ENCODE results near the gene ATP10A. TPM values are rescaled to one million over a fixed set of nuclear protein-coding genes. Genes with fewer than 3 reads are reported as not detected.

Gene ATP10A
- polyA plus RNA-seq, 3 donors from 2014 or later, result 2.4 to 17.4 (median 7.3) TPM

- Mint-ChIP-seq H3K36me3 (peaks cover 0 to 6% (median 6%) of the 10 kb centered on the region in 3 donors), H3K4me3 (peak overlapping the region in 3 of 5 donors; percentile 77 to 84 (median 83)), H3K27me3 (ENCODE audit: low read depth in 3 of 3) (peaks cover 0 to 7% (median 3%) of the 10 kb centered on the region in 3 donors), H3K9me3 (no peaks in the 10 kb centered on the region), H3K27ac (peak overlapping the region in 2 of 6 donors; percentile 0 to 6), H3K4me1 (peaks cover 66 to 76% of the 10 kb centered on the region in 2 donors)
- DNase-seq, result no peak
These were observed 50.3 kb downstream of the ATP10A start for GRCh38 chr15:25812845-25813244.

GRCh38 chr15:25812073-25812472 is 51.1 kb downstream of the ATP10A start:
- peaks cover 68 to 82% of the 10 kb centered on the region in 2 donors for H3K4me1 Mint-ChIP-seq
- peaks cover 0 to 7% (median 3%) of the 10 kb centered on the region in 3 donors for H3K27me3 Mint-ChIP-seq (ENCODE audit: low read depth in 3 of 3)
- peak overlapping the region; percentile 74 to 91 (median 83) for H3K4me3 Mint-ChIP-seq

GRCh38 chr15:25811481-25811906 is 51.6 kb downstream of the ATP10A start:
- peak overlapping the region; percentile 74 to 91 (median 83) for H3K4me3 Mint-ChIP-seq
- H3K27ac Mint-ChIP-seq, result peak overlapping the region; percentile 44 to 82 (median 67)
- peaks cover 72 to 88% of the 10 kb centered on the region in 2 donors for H3K4me1 Mint-ChIP-seq
- peak; percentile 73 to 77 (median 75) for DNase-seq
- peaks cover 0 to 9% (median 8%) of the 10 kb centered on the region in 3 donors for H3K36me3 Mint-ChIP-seq
- H3K9me3 Mint-ChIP-seq, result no peaks in the 10 kb centered on the region
- H3K27me3 Mint-ChIP-seq (ENCODE audit: low read depth in 3 of 3), result peaks cover 2 to 7% (median 4%) of the 10 kb centered on the region in 3 donors

More at GRCh38 chr15:25812073-25812472, 51.1 kb downstream of the ATP10A start:
- no peaks in the 10 kb centered on the region for H3K9me3 Mint-ChIP-seq
- no peak for DNase-seq
- peaks cover 0 to 9% (median 8%) of the 10 kb centered on the region in 3 donors for H3K36me3 Mint-ChIP-seq
- peak overlapping the region in 5 of 6 donors; percentile 61 to 82 (median 72) for H3K27ac Mint-ChIP-seq

GRCh38 chr15:25810631-25811091 is 52.5 kb downstream of the ATP10A start:
- H3K27ac Mint-ChIP-seq, result peak overlapping the region; percentile 44 to 82 (median 67)
- H3K27me3 Mint-ChIP-seq (ENCODE audit: low read depth in 3 of 3), result peaks cover 2 to 7% (median 5%) of the 10 kb centered on the region in 3 donors
- peaks cover 0 to 11% (median 9%) of the 10 kb centered on the region in 3 donors for H3K36me3 Mint-ChIP-seq
- H3K9me3 Mint-ChIP-seq, result peaks cover 0 to 2% (median 0%) of the 10 kb centered on the region in 6 donors
- peaks cover 79 to 95% of the 10 kb centered on the region in 2 donors for H3K4me1 Mint-ChIP-seq
- DNase-seq, result peak in 2 of 3 donors; percentile 22 to 23
- peak overlapping the region; percentile 74 to 91 (median 83) for H3K4me3 Mint-ChIP-seq

- H3K4me1 Mint-ChIP-seq, result peaks cover 81 to 95% of the 10 kb centered on the region in 2 donors
- peak overlapping the region in 4 of 5 donors; percentile 74 to 91 (median 82) for H3K4me3 Mint-ChIP-seq
- H3K36me3 Mint-ChIP-seq, result peaks cover 0 to 11% (median 8%) of the 10 kb centered on the region in 3 donors
- peaks cover 2 to 7% (median 5%) of the 10 kb centered on the region in 3 donors for H3K27me3 Mint-ChIP-seq (ENCODE audit: low read depth in 3 of 3)
- H3K9me3 Mint-ChIP-seq, result peaks cover 0 to 2% (median 0%) of the 10 kb centered on the region in 6 donors
- no peak for DNase-seq
- H3K27ac Mint-ChIP-seq, result peak overlapping the region in 2 of 6 donors; percentile 61 to 62
These were observed 53.0 kb downstream of the ATP10A start for GRCh38 chr15:25810154-25810553.

- H3K4me1 Mint-ChIP-seq, result peaks cover 65 to 66% of the 10 kb centered on the region in 2 donors
- no peak overlapping the region for H3K4me3 Mint-ChIP-seq
- H3K27ac Mint-ChIP-seq, result no peak overlapping the region
- peaks cover 2 to 7% (median 5%) of the 10 kb centered on the region in 3 donors for H3K27me3 Mint-ChIP-seq (ENCODE audit: low read depth in 3 of 3)
- H3K9me3 Mint-ChIP-seq, result peaks cover 0 to 2% (median 0%) of the 10 kb centered on the region in 6 donors
- H3K36me3 Mint-ChIP-seq, result peaks cover under 1 to 11% (median 6%) of the 10 kb centered on the region in 3 donors
- no peak for DNase-seq
These were observed 56.1 kb downstream of the ATP10A start for GRCh38 chr15:25807063-25807462.

GRCh38 chr15:25805031-25805430 is 58.1 kb downstream of the ATP10A start:
- H3K36me3 Mint-ChIP-seq, result peaks cover 6 to 17% (median 11%) of the 10 kb centered on the region in 3 donors
- H3K9me3 Mint-ChIP-seq, result peaks cover 0 to 2% (median 0%) of the 10 kb centered on the region in 6 donors
- peaks cover 57 to 64% of the 10 kb centered on the region in 2 donors for H3K4me1 Mint-ChIP-seq
- DNase-seq, result no peak
- peaks cover 2 to 7% (median 4%) of the 10 kb centered on the region in 3 donors for H3K27me3 Mint-ChIP-seq (ENCODE audit: low read depth in 3 of 3)
- H3K4me3 Mint-ChIP-seq, result no peak overlapping the region
- H3K27ac Mint-ChIP-seq, result no peak overlapping the region

- Mint-ChIP-seq H3K36me3 (peaks cover 6 to 17% (median 11%) of the 10 kb centered on the region in 3 donors), H3K4me3 (no peak overlapping the region), H3K27me3 (ENCODE audit: low read depth in 3 of 3) (peaks cover 2 to 7% (median 4%) of the 10 kb centered on the region in 3 donors), H3K4me1 (peaks cover 57 to 63% of the 10 kb centered on the region in 2 donors), H3K27ac (no peak overlapping the region), H3K9me3 (peaks cover 0 to 2% (median 0%) of the 10 kb centered on the region in 6 donors)
- no peak for DNase-seq
These were observed 58.7 kb downstream of the ATP10A start for GRCh38 chr15:25804451-25804850.

- H3K27ac Mint-ChIP-seq, result no peak overlapping the region
- DNase-seq, result no peak
- peaks cover 6 to 17% (median 8%) of the 10 kb centered on the region in 3 donors for H3K36me3 Mint-ChIP-seq
- peaks cover 57 to 63% of the 10 kb centered on the region in 2 donors for H3K4me1 Mint-ChIP-seq
- H3K4me3 Mint-ChIP-seq, result no peak overlapping the region
- H3K27me3 Mint-ChIP-seq (ENCODE audit: low read depth in 3 of 3), result peaks cover 0 to 7% (median 2%) of the 10 kb centered on the region in 3 donors
- peaks cover 0 to 2% (median 0%) of the 10 kb centered on the region in 6 donors for H3K9me3 Mint-ChIP-seq
These were observed 59.6 kb downstream of the ATP10A start for GRCh38 chr15:25803541-25803940.

GRCh38 chr15:25803036-25803435 is 60.1 kb downstream of the ATP10A start:
- peaks cover 0 to 7% (median 2%) of the 10 kb centered on the region in 3 donors for H3K27me3 Mint-ChIP-seq (ENCODE audit: low read depth in 3 of 3)
- H3K4me1 Mint-ChIP-seq, result peaks cover 58 to 62% of the 10 kb centered on the region in 2 donors
- peaks cover 6 to 16% (median 7%) of the 10 kb centered on the region in 3 donors for H3K36me3 Mint-ChIP-seq
- peaks cover 0 to 2% (median 0%) of the 10 kb centered on the region in 6 donors for H3K9me3 Mint-ChIP-seq
- H3K4me3 Mint-ChIP-seq, result no peak overlapping the region
- DNase-seq, result no peak
- H3K27ac Mint-ChIP-seq, result no peak overlapping the region

GRCh38 chr15:25802285-25802830 is 60.8 kb downstream of the ATP10A start:
- H3K27me3 Mint-ChIP-seq (ENCODE audit: low read depth in 3 of 3), result peaks cover 0 to 7% (median 2%) of the 10 kb centered on the region in 3 donors
- no peak for DNase-seq
- peaks cover 4 to 12% (median 6%) of the 10 kb centered on the region in 3 donors for H3K36me3 Mint-ChIP-seq
- H3K9me3 Mint-ChIP-seq, result peaks cover 0 to 2% (median 0%) of the 10 kb centered on the region in 6 donors
- no peak overlapping the region for H3K27ac Mint-ChIP-seq
- peak overlapping the region in 3 of 5 donors; percentile 2 to 28 (median 13) for H3K4me3 Mint-ChIP-seq
- H3K4me1 Mint-ChIP-seq, result peaks cover 58 to 64% of the 10 kb centered on the region in 2 donors

GRCh38 chr15:25801586-25802284 is 61.4 kb downstream of the ATP10A start:
- Mint-ChIP-seq H3K9me3 (peaks cover 0 to 2% (median 0%) of the 10 kb centered on the region in 6 donors), H3K4me3 (peak overlapping the region in 2 of 5 donors; percentile 13 to 28), H3K36me3 (peaks cover 4 to 12% (median 6%) of the 10 kb centered on the region in 3 donors), H3K27ac (no peak overlapping the region), H3K4me1 (peaks cover 59 to 66% of the 10 kb centered on the region in 2 donors), H3K27me3 (ENCODE audit: low read depth in 3 of 3) (peaks cover 0 to 7% (median 0%) of the 10 kb centered on the region in 3 donors)
- no peak for DNase-seq

GRCh38 chr15:25800761-25801515 is 62.2 kb downstream of the ATP10A start:
- H3K4me1 Mint-ChIP-seq, result peaks cover 56 to 65% of the 10 kb centered on the region in 2 donors
- peak overlapping the region in 1 of 6 donors; percentile 40 for H3K27ac Mint-ChIP-seq
- DNase-seq, result no peak
- peaks cover 1 to 12% (median 6%) of the 10 kb centered on the region in 3 donors for H3K36me3 Mint-ChIP-seq
- no peaks in the 10 kb centered on the region for H3K9me3 Mint-ChIP-seq
- peak overlapping the region in 3 of 5 donors; percentile 6 to 78 (median 68) for H3K4me3 Mint-ChIP-seq
- H3K27me3 Mint-ChIP-seq (ENCODE audit: low read depth in 3 of 3), result peaks cover 0 to 6% (median 0%) of the 10 kb centered on the region in 3 donors
